ENCODE measurements around the gene OR8B4.

DNA sequence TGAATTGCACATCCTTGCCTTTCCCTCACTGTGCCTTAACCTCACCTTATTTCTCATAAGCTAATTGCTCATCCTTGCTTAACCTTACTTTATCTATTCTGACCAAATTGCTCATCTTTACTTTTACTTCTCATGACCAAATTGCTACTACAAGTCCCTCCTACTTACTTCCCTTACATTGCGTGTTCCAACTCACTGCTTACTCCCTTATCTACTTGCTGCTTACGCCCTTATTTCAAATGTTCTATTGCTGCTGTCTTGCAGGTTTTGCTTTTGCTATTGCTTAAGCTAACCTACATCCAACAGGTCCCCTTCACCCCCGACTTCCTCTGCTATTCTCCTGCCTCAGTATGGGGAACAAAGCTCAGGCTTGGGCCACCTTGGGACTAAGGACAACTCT lies 48.4 kb downstream of the OR8B4 start:
- TF ChIP-seq, protein P1, sequence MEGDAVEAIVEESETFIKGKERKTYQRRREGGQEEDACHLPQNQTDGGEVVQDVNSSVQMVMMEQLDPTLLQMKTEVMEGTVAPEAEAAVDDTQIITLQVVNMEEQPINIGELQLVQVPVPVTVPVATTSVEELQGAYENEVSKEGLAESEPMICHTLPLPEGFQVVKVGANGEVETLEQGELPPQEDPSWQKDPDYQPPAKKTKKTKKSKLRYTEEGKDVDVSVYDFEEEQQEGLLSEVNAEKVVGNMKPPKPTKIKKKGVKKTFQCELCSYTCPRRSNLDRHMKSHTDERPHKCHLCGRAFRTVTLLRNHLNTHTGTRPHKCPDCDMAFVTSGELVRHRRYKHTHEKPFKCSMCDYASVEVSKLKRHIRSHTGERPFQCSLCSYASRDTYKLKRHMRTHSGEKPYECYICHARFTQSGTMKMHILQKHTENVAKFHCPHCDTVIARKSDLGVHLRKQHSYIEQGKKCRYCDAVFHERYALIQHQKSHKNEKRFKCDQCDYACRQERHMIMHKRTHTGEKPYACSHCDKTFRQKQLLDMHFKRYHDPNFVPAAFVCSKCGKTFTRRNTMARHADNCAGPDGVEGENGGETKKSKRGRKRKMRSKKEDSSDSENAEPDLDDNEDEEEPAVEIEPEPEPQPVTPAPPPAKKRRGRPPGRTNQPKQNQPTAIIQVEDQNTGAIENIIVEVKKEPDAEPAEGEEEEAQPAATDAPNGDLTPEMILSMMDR (IDR thresholded peaks at IDR 0.05), result no peak
- TF ChIP-seq POLR2A (IDR thresholded peaks at IDR 0.05), result no peak

Data from Peyer's patch (tissue), 4 donors.